Activated CD8-positive, alpha-beta memory T cell treated with anti-CD3 and anti-CD28 coated beads for 24 hours (primary cell): Measurements from ENCODE around the gene ASB4.

Experiments
- DNase-seq: peaks from one replicate; pipeline ENCODE4 v3.0.0-alpha.2; 2020

The ASB4 gene

GRCh38 chr7:95560674-95561073 lies 74.9 kb downstream of the ASB4 start:
- DNase-seq = no peak

GRCh38 chr7:95569720-95570119 lies 84.0 kb downstream of the ASB4 start:
- no peak for DNase-seq

- DNase-seq = no peak
Measured at GRCh38 chr7:95577137-95577536, 91.4 kb downstream of the ASB4 start.

- no peak for DNase-seq
Measured at GRCh38 chr7:95578299-95578855, 92.6 kb downstream of the ASB4 start.

GRCh38 chr7:95579318-95579717 lies 93.6 kb downstream of the ASB4 start:
- no peak for DNase-seq

GRCh38 chr7:95581467-95581866 lies 95.7 kb downstream of the ASB4 start:
- DNase-seq = no peak

- no peak for DNase-seq
Measured at GRCh38 chr7:95582578-95583293, 97.0 kb downstream of the ASB4 start.

- DNase-seq = no peak
Measured at GRCh38 chr7:95583834-95584621, 98.3 kb downstream of the ASB4 start.

GRCh38 chr7:95584769-95585425 lies 99.2 kb downstream of the ASB4 start:
- DNase-seq = no peak

- no peak for DNase-seq
Measured at GRCh38 chr7:95585426-95585789, 99.7 kb downstream of the ASB4 start.

GRCh38 chr7:95586951-95587301 lies 101.2 kb downstream of the ASB4 start:
- no peak for DNase-seq

GRCh38 chr7:95589031-95589430 lies 103.3 kb downstream of the ASB4 start:
- DNase-seq = no peak

GRCh38 chr7:95589766-95590165 lies 104.0 kb downstream of the ASB4 start:
- no peak for DNase-seq
